Bronchial epithelial cell (primary cell): ENCODE results near the gene CYTH4. TPM values are rescaled to one million over a fixed set of nuclear protein-coding genes. Genes with fewer than 3 reads are reported as not detected.
A peak's percentile ranks its signal among the peaks of the same experiment; 100 is the strongest.
"Not testable (repeated sequence)": the region's sequence is repeated elsewhere in the genome, so short reads cannot be mapped to it uniquely, and the experiment has no call there.

Experiments used
- DNase-seq: peaks from one replicate; pipeline ENCODE4 v3.0.0-alpha.2; 2010; ENCODE audit warnings: low read depth
- FAIRE-seq: peaks from 2 replicates; lab custom pipeline; 2011; peaks lifted over from hg19 to GRCh38; lab: Jason Lieb, UNC
- H3K27me3 ChIP-seq: 2 replicates; pipeline ENCODE4 v1.5.1; 2011; ENCODE audit warnings: low read length; ENCODE audit not compliant: control insufficient read depth, insufficient read depth
- H3K36me3 ChIP-seq: 2 replicates; pipeline ENCODE4 v1.5.1; 2011; ENCODE audit warnings: low read length; ENCODE audit not compliant: control insufficient read depth, insufficient read depth
- H3K4me3 ChIP-seq: 2 replicates; pipeline ENCODE4 v1.5.1; 2011; ENCODE audit warnings: mild to moderate bottlenecking, low read depth, low read length, control low read depth
- CTCF ChIP-seq: IDR thresholded peaks from 2 replicates; pipeline ENCODE4 v1.5.1; 2011; ENCODE audit warnings: mild to moderate bottlenecking, moderate library complexity, low read length, control low read depth, inconsistent platforms; ENCODE audit not compliant: insufficient read depth, severe bottlenecking
- total RNA-seq: library from RNA; depleted of rRNA; stranded (reverse); fragments of >200 nt; gene quantifications from 2 replicates; pipeline ENCODE4 v1.2.1, GENCODE V29; 2014

CYTH4 gene
- total RNA-seq, result not detected in 2 replicates

- peak; percentile 69 for DNase-seq
- peaks cover under 1% of the 10 kb centered on the region for H3K27me3 ChIP-seq
- no peak for TF ChIP-seq CTCF
- no peaks in the 10 kb centered on the region for H3K36me3 ChIP-seq
- H3K4me3 ChIP-seq, result no peak within 1 kb of the TSS
- FAIRE-seq, result no peak
Measured at GRCh38 chr22:37282385-37282677, at the start of gene CYTH4. Gene CYTH4 (plus strand): TSS chr22:37282508. CDS start chr22:37282570, 62 bp downstream.

- FAIRE-seq, DNase-seq, H3K4me3 ChIP-seq, H3K36me3 ChIP-seq, H3K27me3 ChIP-seq: not testable (repeated sequence)
Measured at GRCh38 chr22:37233371-37233750, 48.9 kb upstream of the CYTH4 start.

GRCh38 chr22:37233751-37234631 lies 48.3 kb upstream of the CYTH4 start:
- Histone ChIP-seq H3K4me3 (no peak overlapping the region), H3K27me3 (no peaks in the 10 kb centered on the region), H3K36me3 (peaks cover 6% of the 10 kb centered on the region)
- TF ChIP-seq CTCF, result no peak
- FAIRE-seq, result peak; percentile 60
- no peak for DNase-seq

- no peaks in the 10 kb centered on the region for H3K27me3 ChIP-seq
- H3K36me3 ChIP-seq, result peaks cover 6% of the 10 kb centered on the region
- no peak for TF ChIP-seq CTCF
- H3K4me3 ChIP-seq, result no peak overlapping the region
- DNase-seq (no peak), FAIRE-seq (peak; percentile 7)
Measured at GRCh38 chr22:37234736-37235711, 47.3 kb upstream of the CYTH4 start.

GRCh38 chr22:37235897-37236607 lies 46.3 kb upstream of the CYTH4 start:
- FAIRE-seq (no peak), DNase-seq (no peak)
- H3K27me3 ChIP-seq, result no peaks in the 10 kb centered on the region
- TF ChIP-seq CTCF, result no peak
- H3K36me3 ChIP-seq, result peaks cover 5% of the 10 kb centered on the region
- no peak overlapping the region for H3K4me3 ChIP-seq
